HepG2 (cell line): Measurements from ENCODE around the gene MARK2. TPM values are rescaled to one million over a fixed set of nuclear protein-coding genes. Genes with fewer than 3 reads are reported as not detected.

Experiments
- ATAC-seq: fragments of 200-7000 bp; cut with Tn5 transposase; 3 replicates; pipeline ENCODE4 v1.9.1; 2020; ENCODE audit warnings: mild to moderate bottlenecking, moderate library complexity
- BruUV-seq: library from RNA; stranded (reverse); fragments of 400-500 nt; replicated peaks from 2 replicates; lab custom pipeline; 2021; lab: Mats Ljungman, UMichigan
- CTCF ChIA-PET: fragments of 300-600 bp; formaldehyde crosslinking; extraction: SDS; loops from one replicate; lab custom pipeline; 2021; ENCODE audit warnings: low total read pairs, inconsistent platforms, low intra/inter-chr PET ratio; lab: Yijun Ruan, JAX
- POLR2A ChIA-PET: fragments of 350-600 bp; sonication (Branson Sonifier 250); formaldehyde crosslinking; loops from one replicate; lab custom pipeline; 2020; ENCODE audit warnings: antibody characterized with exemption, inconsistent platforms; lab: Yijun Ruan, JAX
- DNase-seq: peaks from one replicate; pipeline ENCODE4 v3.0.0-alpha.2; 2015; ENCODE audit warnings: low spot score
- FAIRE-seq: peaks from 3 replicates; lab custom pipeline; 2011; peaks lifted over from hg19 to GRCh38; lab: Jason Lieb, UNC
- H2AFZ ChIP-seq: one replicate; pipeline ENCODE4 v1.6.1; 2011; ENCODE audit warnings: low read length, inconsistent platforms
- H3K27ac ChIP-seq: fragments of 300-600 bp; 3 replicates; pipeline ENCODE4 v1.8.0; 2011; ENCODE audit warnings: mixed run types, mild to moderate bottlenecking, mixed read lengths, low read length, inconsistent platforms; ENCODE audit not compliant: insufficient read depth; ENCODE audit errors: extremely low read length
- H3K27me3 ChIP-seq, 2 experiments: fragments of 200-600 bp in 1 of 2; 2 replicates in 1 of 2; 3 replicates in 1 of 2; pipeline versions ENCODE4 v1.6.0 to v1.8.0; 2011; ENCODE audit warnings: low read length in 2 of 2, mild to moderate bottlenecking in 2 of 2, moderate library complexity in 2 of 2, inconsistent platforms in 1 of 2; ENCODE audit not compliant: insufficient read depth in 2 of 2, control insufficient read depth in 1 of 2
- H3K36me3 ChIP-seq, 2 experiments: fragments of 200-600 bp in 1 of 2; replicated peaks in 1 of 2; 2 replicates in 1 of 2; 3 replicates in 1 of 2; pipeline versions ENCODE4 v1.5.1 to v1.8.0; 2011; ENCODE audit warnings: low read length in 2 of 2, inconsistent platforms in 1 of 2; ENCODE audit not compliant: insufficient read depth in 2 of 2, control insufficient read depth in 1 of 2
- H3K4me1 ChIP-seq: 2 replicates; pipeline ENCODE4 v1.5.1; 2012; ENCODE audit warnings: low read length, inconsistent platforms; ENCODE audit not compliant: insufficient read depth
- H3K4me2 ChIP-seq: 2 replicates; pipeline ENCODE4 v1.6.0; 2011; ENCODE audit warnings: low read depth, low read length, inconsistent platforms
- H3K4me3 ChIP-seq, 3 experiments: fragments of 200-600 bp in 1 of 3; sonication (generic), shearing (Covaris generic) in 1 of 3; replicated peaks in 1 of 3; 2 replicates each; pipeline ENCODE4 v1.5.1; 2011 to 2016; ENCODE audit warnings: low read length in 3 of 3, inconsistent platforms in 2 of 3, low read depth in 2 of 3, mild to moderate bottlenecking in 2 of 3, control low read depth in 1 of 3, mixed read lengths in 1 of 3; ENCODE audit not compliant: insufficient read depth in 1 of 3
- H3K79me2 ChIP-seq: one replicate; pipeline ENCODE4 v1.6.1; 2011; ENCODE audit warnings: low read length, inconsistent platforms; ENCODE audit not compliant: insufficient read depth
- H3K9ac ChIP-seq: 2 replicates; pipeline ENCODE4 v1.6.0; 2011; ENCODE audit warnings: mild to moderate bottlenecking, low read depth, low read length, inconsistent platforms; ENCODE audit not compliant: insufficient read depth
- H3K9me3 ChIP-seq: 2 replicates; pipeline ENCODE4 v1.5.1; 2012; ENCODE audit warnings: mild to moderate bottlenecking, low read length
- H4K20me1 ChIP-seq: 2 replicates; pipeline ENCODE4 v1.6.0; 2011; ENCODE audit warnings: inconsistent platforms, mild to moderate bottlenecking, low read length, moderate library complexity; ENCODE audit not compliant: insufficient read depth
- ARNTL ChIP-seq: sonication (generic); formaldehyde crosslinking; IDR thresholded peaks from 2 replicates; pipeline ENCODE4 v1.4.0; 2020; ENCODE audit warnings: mild to moderate bottlenecking, missing genetic modification reagents
- HDAC1 ChIP-seq: sonication (generic); formaldehyde crosslinking; IDR thresholded peaks from 2 replicates; pipeline ENCODE4 v1.5.1; 2020; ENCODE audit warnings: mild to moderate bottlenecking, missing genetic modification reagents
- NR2F1 ChIP-seq, 2 experiments: fragments of 450-650 bp in 1 of 2; formaldehyde crosslinking in 1 of 2; IDR thresholded peaks; 2 replicates each; pipeline versions ENCODE4 v1.5.0 to v1.6.1; 2016 to 2020; ENCODE audit warnings: mild to moderate bottlenecking in 1 of 2, missing compliant biosample characterization in 1 of 2, missing genetic modification reagents in 1 of 2, moderate library complexity in 1 of 2
- RBM39 ChIP-seq: fragments of 200-400 bp; formaldehyde crosslinking; IDR thresholded peaks from one replicate; pipeline ENCODE4 v1.6.1; 2018; ENCODE audit warnings: antibody characterized with exemption, mild to moderate bottlenecking, low read depth, low read length; ENCODE audit not compliant: poor library complexity, severe bottlenecking
- SRY ChIP-seq: sonication (generic); formaldehyde crosslinking; IDR thresholded peaks from 2 replicates; pipeline ENCODE4 v1.8.0; 2022; ENCODE audit warnings: mild to moderate bottlenecking, missing genetic modification reagents
- ZBTB38 ChIP-seq: sonication (generic); formaldehyde crosslinking; IDR thresholded peaks from 2 replicates; pipeline ENCODE4 v1.5.1; 2020; ENCODE audit warnings: mild to moderate bottlenecking, missing genetic modification reagents
- ZFX ChIP-seq: sonication (generic); formaldehyde crosslinking; IDR thresholded peaks from 2 replicates; pipeline ENCODE4 v1.4.0; 2020; ENCODE audit warnings: mild to moderate bottlenecking, low read depth, missing genetic modification reagents, moderate library complexity
- ZNF781 ChIP-seq: sonication (generic); formaldehyde crosslinking; IDR thresholded peaks from 2 replicates; pipeline ENCODE4 v1.5.1; 2020; ENCODE audit warnings: borderline replicate concordance, mild to moderate bottlenecking, missing genetic modification reagents; ENCODE audit errors: not compliant biosample characterization
- WGBS: methylation state at CpG from one replicate; pipeline ENCODE4 v1.1.6; 2017; ENCODE audit warnings: low lambda C conversion rate; 5-methylcytosine and 5-hydroxymethylcytosine counted together
- in situ Hi-C: cut with HindIII; loops from 2 replicates; pipeline ENCODE4 v1.10.0; 2017; ENCODE audit warnings: low pct_unique_long_range_greater_than_20kb; ENCODE audit not compliant: extremely low pct_ligation_motif_present
- intact Hi-C: fragments of 100-400 bp; cut with micrococcal nuclease; formaldehyde crosslinking; loops from one replicate; pipeline ENCODE4 v1.10.0; 2022; ENCODE audit not compliant: unreplicated experiment
- polyA plus RNA-seq, 8 experiments: library from polyadenylated mRNA; depleted of rRNA in 3 of 8; stranded (reverse) in 7 of 8; unstranded in 1 of 8; fragments of >200 nt; fragmentation: Illumina TruSeq in 4 of 8; extraction: Trizol in 4 of 8; gene quantifications; 2 replicates each; pipeline versions ENCODE4 v1.2.1 to v1.2.3, GENCODE V29; 2011 to 2016; ENCODE audit warnings: low read depth in 4 of 8, missing spikeins in 1 of 8, mixed read lengths in 1 of 8; ENCODE audit not compliant: insufficient read depth in 1 of 8
- total RNA-seq, 5 experiments: library from RNA; depleted of rRNA; stranded (reverse); fragments of >200 nt; fragmentation: Illumina TruSeq; extraction: Trizol; gene quantifications; 2 replicates each; pipeline ENCODE4 v1.2.3, GENCODE V29; 2016; ENCODE audit warnings: low read depth in 1 of 5
- TF ChIP-seq, protein P1 (sequence below): sonication (generic); formaldehyde crosslinking; IDR thresholded peaks from 2 replicates; pipeline ENCODE4 v1.5.1; 2020; ENCODE audit warnings: mild to moderate bottlenecking, missing genetic modification reagents, moderate library complexity
- TF ChIP-seq, protein P2 (sequence below): sonication (generic); formaldehyde crosslinking; IDR thresholded peaks from 2 replicates; pipeline ENCODE4 v1.4.0; 2020; ENCODE audit warnings: missing genetic modification reagents, borderline replicate concordance
- TF ChIP-seq, protein P3 (sequence below): sonication (generic); formaldehyde crosslinking; IDR thresholded peaks from 2 replicates; pipeline ENCODE4 v1.4.0; 2020; ENCODE audit warnings: missing genetic modification reagents, borderline replicate concordance
- TF ChIP-seq, protein P4 (sequence below): IDR thresholded peaks from 2 replicates; pipeline ENCODE4 v1.6.1; 2018; ENCODE audit warnings: missing genetic modification reagents, mild to moderate bottlenecking, missing compliant biosample characterization
- TF ChIP-seq, protein P5 (sequence below): IDR thresholded peaks from 2 replicates; pipeline ENCODE4 v1.6.1; 2012; ENCODE audit warnings: inconsistent platforms

Gene MARK2
- total and polyA plus RNA-seq, 2 of the 13 experiments (the other 11 are each of a cell fraction or from before 2014, with no cell fraction given) = 13.5 to 13.9 TPM

DNA sequence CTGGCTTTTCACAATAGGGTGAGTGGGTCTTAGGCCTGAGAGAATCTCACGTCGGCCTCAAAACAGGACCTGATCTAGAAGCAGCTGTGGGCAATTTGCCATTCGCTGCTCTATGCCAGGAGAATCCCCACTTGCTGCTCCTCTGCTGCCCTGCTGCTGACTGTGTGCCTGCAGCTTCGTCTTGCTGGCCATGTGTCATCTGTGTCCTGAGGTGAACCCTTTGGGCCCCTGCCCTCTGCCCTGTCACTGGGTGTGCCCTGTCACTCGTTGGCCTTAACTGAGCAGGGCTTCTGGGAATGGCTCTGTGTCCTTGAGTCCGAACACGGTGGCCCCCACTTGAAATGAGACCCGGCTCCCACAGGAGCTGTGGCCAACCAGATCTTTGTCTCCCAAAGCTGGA, 106.1 kb downstream of the MARK2 start:
- FAIRE-seq = peak; percentile 49
- 61% methylated on average over 3 of the region's 8 CpGs for WGBS
- H3K4me3 ChIP-seq = peak overlapping the region in 1 of 3 experiments; percentile 1; a peak in 1 of 6 replicates
- intact Hi-C loops (loop anchor here (1.0 to 5.0 kb wide), 3 partner anchors 108 to 178 kb away; partner anchors contain the start of gene ZFTA), in situ Hi-C loops (loop anchor here (10.0 kb wide), 1 partner anchor 110 kb away; the partner anchor contains the start of gene MARK2)
- peaks cover 11% of the 10 kb centered on the region; the same call in 1 of the 2 replicates for H4K20me1 ChIP-seq
- peaks cover 34% of the 10 kb centered on the region for H3K79me2 ChIP-seq
- H3K9me3 ChIP-seq = no peaks in the 10 kb centered on the region
- ATAC-seq = peak; percentile 84
- POLR2A ChIA-PET = interaction anchor here (1.1 to 2.7 kb wide), 12 partner anchors 10 to 178 kb away, joined by 3 to 12 read pairs (median 6); partner anchors contain the start of genes MARK2, RCOR2 and ZFTA
- H3K27ac ChIP-seq = peak overlapping the region; percentile 54
- H3K27me3 ChIP-seq = no peaks in the 10 kb centered on the region
- H3K9ac ChIP-seq = no peak overlapping the region
- H3K4me1 ChIP-seq = peaks cover 34% of the 10 kb centered on the region
- H2AFZ ChIP-seq = no peak overlapping the region
- H3K4me2 ChIP-seq = peak overlapping the region; percentile 55
- H3K36me3 ChIP-seq = peaks cover 5 to 18% of the 10 kb centered on the region in 2 experiments
- CTCF ChIA-PET = interaction anchor here (2.0 kb wide), 1 partner anchor 107 kb away, joined by 15 read pairs; the partner anchor contains the start of gene MARK2
- no TSS peak for BruUV-seq
- DNase-seq = peak; percentile 43
- TF ChIP-seq RBM39 (no peak), ZNF781 (CRISPR knock-in tag) (no peak), ARNTL (peak; percentile 41; the same call in 1 of the 2 replicates), ZBTB38 (no peak), SRY (CRISPR knock-in tag) (0 out of 2 replicates have a peak, but pooled peaks have one; percentile 40), ZFX (CRISPR knock-in tag) (no peak; the same call in none of the 2 replicates), HDAC1 (CRISPR knock-in tag) (peak; percentile 68), NR2F1 (CRISPR knock-in tag; IDR thresholded peaks at IDR 0.05) (peak; percentile 76 to 83)
- TF ChIP-seq, protein P1, sequence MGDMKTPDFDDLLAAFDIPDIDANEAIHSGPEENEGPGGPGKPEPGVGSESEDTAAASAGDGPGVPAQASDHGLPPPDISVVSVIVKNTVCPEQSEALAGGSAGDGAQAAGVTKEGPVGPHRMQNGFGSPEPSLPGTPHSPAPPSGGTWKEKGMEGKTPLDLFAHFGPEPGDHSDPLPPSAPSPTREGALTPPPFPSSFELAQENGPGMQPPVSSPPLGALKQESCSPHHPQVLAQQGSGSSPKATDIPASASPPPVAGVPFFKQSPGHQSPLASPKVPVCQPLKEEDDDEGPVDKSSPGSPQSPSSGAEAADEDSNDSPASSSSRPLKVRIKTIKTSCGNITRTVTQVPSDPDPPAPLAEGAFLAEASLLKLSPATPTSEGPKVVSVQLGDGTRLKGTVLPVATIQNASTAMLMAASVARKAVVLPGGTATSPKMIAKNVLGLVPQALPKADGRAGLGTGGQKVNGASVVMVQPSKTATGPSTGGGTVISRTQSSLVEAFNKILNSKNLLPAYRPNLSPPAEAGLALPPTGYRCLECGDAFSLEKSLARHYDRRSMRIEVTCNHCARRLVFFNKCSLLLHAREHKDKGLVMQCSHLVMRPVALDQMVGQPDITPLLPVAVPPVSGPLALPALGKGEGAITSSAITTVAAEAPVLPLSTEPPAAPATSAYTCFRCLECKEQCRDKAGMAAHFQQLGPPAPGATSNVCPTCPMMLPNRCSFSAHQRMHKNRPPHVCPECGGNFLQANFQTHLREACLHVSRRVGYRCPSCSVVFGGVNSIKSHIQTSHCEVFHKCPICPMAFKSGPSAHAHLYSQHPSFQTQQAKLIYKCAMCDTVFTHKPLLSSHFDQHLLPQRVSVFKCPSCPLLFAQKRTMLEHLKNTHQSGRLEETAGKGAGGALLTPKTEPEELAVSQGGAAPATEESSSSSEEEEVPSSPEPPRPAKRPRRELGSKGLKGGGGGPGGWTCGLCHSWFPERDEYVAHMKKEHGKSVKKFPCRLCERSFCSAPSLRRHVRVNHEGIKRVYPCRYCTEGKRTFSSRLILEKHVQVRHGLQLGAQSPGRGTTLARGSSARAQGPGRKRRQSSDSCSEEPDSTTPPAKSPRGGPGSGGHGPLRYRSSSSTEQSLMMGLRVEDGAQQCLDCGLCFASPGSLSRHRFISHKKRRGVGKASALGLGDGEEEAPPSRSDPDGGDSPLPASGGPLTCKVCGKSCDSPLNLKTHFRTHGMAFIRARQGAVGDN (CRISPR knock-in tag) = peak; percentile 91
- TF ChIP-seq, protein P2, sequence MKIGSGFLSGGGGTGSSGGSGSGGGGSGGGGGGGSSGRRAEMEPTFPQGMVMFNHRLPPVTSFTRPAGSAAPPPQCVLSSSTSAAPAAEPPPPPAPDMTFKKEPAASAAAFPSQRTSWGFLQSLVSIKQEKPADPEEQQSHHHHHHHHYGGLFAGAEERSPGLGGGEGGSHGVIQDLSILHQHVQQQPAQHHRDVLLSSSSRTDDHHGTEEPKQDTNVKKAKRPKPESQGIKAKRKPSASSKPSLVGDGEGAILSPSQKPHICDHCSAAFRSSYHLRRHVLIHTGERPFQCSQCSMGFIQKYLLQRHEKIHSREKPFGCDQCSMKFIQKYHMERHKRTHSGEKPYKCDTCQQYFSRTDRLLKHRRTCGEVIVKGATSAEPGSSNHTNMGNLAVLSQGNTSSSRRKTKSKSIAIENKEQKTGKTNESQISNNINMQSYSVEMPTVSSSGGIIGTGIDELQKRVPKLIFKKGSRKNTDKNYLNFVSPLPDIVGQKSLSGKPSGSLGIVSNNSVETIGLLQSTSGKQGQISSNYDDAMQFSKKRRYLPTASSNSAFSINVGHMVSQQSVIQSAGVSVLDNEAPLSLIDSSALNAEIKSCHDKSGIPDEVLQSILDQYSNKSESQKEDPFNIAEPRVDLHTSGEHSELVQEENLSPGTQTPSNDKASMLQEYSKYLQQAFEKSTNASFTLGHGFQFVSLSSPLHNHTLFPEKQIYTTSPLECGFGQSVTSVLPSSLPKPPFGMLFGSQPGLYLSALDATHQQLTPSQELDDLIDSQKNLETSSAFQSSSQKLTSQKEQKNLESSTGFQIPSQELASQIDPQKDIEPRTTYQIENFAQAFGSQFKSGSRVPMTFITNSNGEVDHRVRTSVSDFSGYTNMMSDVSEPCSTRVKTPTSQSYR (CRISPR knock-in tag) = no peak
- TF ChIP-seq, protein P3, sequence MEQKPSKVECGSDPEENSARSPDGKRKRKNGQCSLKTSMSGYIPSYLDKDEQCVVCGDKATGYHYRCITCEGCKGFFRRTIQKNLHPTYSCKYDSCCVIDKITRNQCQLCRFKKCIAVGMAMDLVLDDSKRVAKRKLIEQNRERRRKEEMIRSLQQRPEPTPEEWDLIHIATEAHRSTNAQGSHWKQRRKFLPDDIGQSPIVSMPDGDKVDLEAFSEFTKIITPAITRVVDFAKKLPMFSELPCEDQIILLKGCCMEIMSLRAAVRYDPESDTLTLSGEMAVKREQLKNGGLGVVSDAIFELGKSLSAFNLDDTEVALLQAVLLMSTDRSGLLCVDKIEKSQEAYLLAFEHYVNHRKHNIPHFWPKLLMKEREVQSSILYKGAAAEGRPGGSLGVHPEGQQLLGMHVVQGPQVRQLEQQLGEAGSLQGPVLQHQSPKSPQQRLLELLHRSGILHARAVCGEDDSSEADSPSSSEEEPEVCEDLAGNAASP (CRISPR knock-in tag) = peak; percentile 100
- TF ChIP-seq, protein P4, sequence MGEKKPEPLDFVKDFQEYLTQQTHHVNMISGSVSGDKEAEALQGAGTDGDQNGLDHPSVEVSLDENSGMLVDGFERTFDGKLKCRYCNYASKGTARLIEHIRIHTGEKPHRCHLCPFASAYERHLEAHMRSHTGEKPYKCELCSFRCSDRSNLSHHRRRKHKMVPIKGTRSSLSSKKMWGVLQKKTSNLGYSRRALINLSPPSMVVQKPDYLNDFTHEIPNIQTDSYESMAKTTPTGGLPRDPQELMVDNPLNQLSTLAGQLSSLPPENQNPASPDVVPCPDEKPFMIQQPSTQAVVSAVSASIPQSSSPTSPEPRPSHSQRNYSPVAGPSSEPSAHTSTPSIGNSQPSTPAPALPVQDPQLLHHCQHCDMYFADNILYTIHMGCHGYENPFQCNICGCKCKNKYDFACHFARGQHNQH (CRISPR knock-in tag) = no peak
- TF ChIP-seq, protein P5, sequence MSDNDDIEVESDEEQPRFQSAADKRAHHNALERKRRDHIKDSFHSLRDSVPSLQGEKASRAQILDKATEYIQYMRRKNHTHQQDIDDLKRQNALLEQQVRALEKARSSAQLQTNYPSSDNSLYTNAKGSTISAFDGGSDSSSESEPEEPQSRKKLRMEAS = peak; percentile 93
